CD4-positive, alpha-beta T cell (primary cell): ENCODE measurements around the gene PTPRK. TPM values are rescaled to one million over a fixed set of nuclear protein-coding genes. Genes with fewer than 3 reads are reported as not detected.

ENCODE experiments used
- ATAC-seq: fragments of 200-7000 bp; cut with Tn5 transposase; one replicate; pipeline ENCODE4 v1.10.0; 2022; ENCODE audit warnings: mild to moderate bottlenecking; ENCODE audit not compliant: poor library complexity
- CTCF ChIA-PET: fragments of 350-600 bp; sonication (Branson Sonifier 250); formaldehyde crosslinking; loops from one replicate; lab custom pipeline; 2021; ENCODE audit warnings: antibody characterized with exemption, inconsistent platforms; lab: Charles Lee
- POLR2A ChIA-PET: fragments of 350-600 bp; sonication (Branson Sonifier 250); formaldehyde crosslinking; loops from one replicate; lab custom pipeline; 2021; ENCODE audit warnings: antibody characterized with exemption, inconsistent platforms; lab: Charles Lee
- DNase-seq, 14 experiments: peaks; one replicate each; pipeline ENCODE4 v3.0.0-alpha.2; 2013 to 2020; ENCODE audit warnings: mixed read lengths in 2 of 14
- H3K27ac ChIP-seq, 2 donors: one replicate each; pipeline versions ENCODE4 v1.5.1 to v1.7.0; 2013; ENCODE audit warnings: low read length in 2 of 2, low read depth in 1 of 2, mild to moderate bottlenecking in 1 of 2
- H3K27me3 ChIP-seq, 2 experiments: 1 replicate in 1 of 2; 2 replicates in 1 of 2; pipeline versions ENCODE4 v1.6.1 to v1.7.0; 2013; ENCODE audit warnings: low read length in 2 of 2, control low read depth in 1 of 2, mild to moderate bottlenecking in 1 of 2, moderate library complexity in 1 of 2; ENCODE audit not compliant: insufficient read depth in 2 of 2, control insufficient read depth in 1 of 2
- H3K36me3 ChIP-seq: one replicate; pipeline ENCODE4 v1.6.1; 2013; ENCODE audit warnings: low read length, control low read depth; ENCODE audit not compliant: insufficient read depth
- H3K4me1 ChIP-seq: one replicate; pipeline ENCODE4 v1.6.1; 2013; ENCODE audit warnings: low read length, control low read depth; ENCODE audit not compliant: insufficient read depth
- H3K4me3 ChIP-seq: one replicate; pipeline ENCODE4 v1.5.1; 2013; ENCODE audit warnings: mild to moderate bottlenecking, low read length, moderate library complexity
- H3K9me3 ChIP-seq, 2 experiments: 1 replicate in 1 of 2; 2 replicates in 1 of 2; pipeline versions ENCODE4 v1.6.1 to v1.7.0; 2013; ENCODE audit warnings: low read length in 2 of 2, mild to moderate bottlenecking in 2 of 2, control low read depth in 1 of 2, moderate library complexity in 1 of 2; ENCODE audit not compliant: control insufficient read depth in 1 of 2, insufficient read depth in 1 of 2
- H3K27ac Mint-ChIP-seq: one replicate; pipeline ENCODE4 v1.8.0; 2020; ENCODE audit warnings: mixed read lengths
- H3K27me3 Mint-ChIP-seq: one replicate; pipeline ENCODE4 v1.8.0; 2021; ENCODE audit warnings: mixed read lengths
- H3K36me3 Mint-ChIP-seq: one replicate; pipeline ENCODE4 v1.8.0; 2021; ENCODE audit warnings: low read depth, mixed read lengths
- H3K4me1 Mint-ChIP-seq: one replicate; pipeline ENCODE4 v1.8.0; 2021; ENCODE audit warnings: low read depth, mixed read lengths
- H3K4me3 Mint-ChIP-seq: one replicate; pipeline ENCODE4 v1.8.0; 2020; ENCODE audit warnings: mild to moderate bottlenecking, mixed read lengths
- H3K9me3 Mint-ChIP-seq: one replicate; pipeline ENCODE4 v1.8.0; 2020; ENCODE audit warnings: mixed read lengths
- CTCF ChIP-seq: fragments of 200-600 bp; IDR thresholded peaks from one replicate; pipeline ENCODE4 v1.8.0; 2022; ENCODE audit warnings: antibody characterized with exemption, mild to moderate bottlenecking
- intact Hi-C, 2 experiments: fragments of 100-400 bp; cut with DNase I in 1 of 2; cut with micrococcal nuclease in 1 of 2; formaldehyde crosslinking; loops; one replicate each; pipeline versions ENCODE4 v1.15.1 to v1.9.0; 2023 to 2025; cut with DNase I, micrococcal nuclease
- total RNA-seq, 174 experiments: library from RNA in 2 of 174; stranded (reverse) in 2 of 174; gene quantifications; one replicate each; pipeline ENCODE4 v1.2.3 and lab custom pipeline; 2021 to 2026

The PTPRK gene
- total RNA-seq, 2 experiments from 2014 or later, result 8.4 to 10.3 TPM

- H3K4me3 Mint-ChIP-seq, result no peak overlapping the region
- H3K36me3 Mint-ChIP-seq, result no peaks in the 10 kb centered on the region
- TF ChIP-seq CTCF, result no peak
- H3K4me1 Mint-ChIP-seq, result peaks cover 24% of the 10 kb centered on the region
- Histone ChIP-seq H3K4me3 (no peak overlapping the region), H3K27ac (no peak overlapping the region), H3K27me3 (no peaks in the 10 kb centered on the region), H3K36me3 (no peaks in the 10 kb centered on the region), H3K9me3 (no peaks in the 10 kb centered on the region), H3K4me1 (peaks cover 2% of the 10 kb centered on the region)
- no peaks in the 10 kb centered on the region for H3K27me3 Mint-ChIP-seq
- ATAC-seq (no peak), DNase-seq (no peak)
- intact Hi-C loops, result loop anchor here in 1 of 2 experiments (5.0 kb wide), 1 partner anchor 81 kb away; no protein-coding TSS in a partner anchor
- POLR2A ChIA-PET, result interaction anchor here (2.5 kb wide), 1 partner anchor 99 kb away, joined by 7 read pairs; no protein-coding TSS in a partner anchor
- CTCF ChIA-PET, result interaction anchor here (1.0 to 1.8 kb wide), 3 partner anchors 10 to 164 kb away, joined by 3 to 4 read pairs (median 3); no protein-coding TSS in a partner anchor
- no peak overlapping the region for H3K27ac Mint-ChIP-seq
- no peaks in the 10 kb centered on the region for H3K9me3 Mint-ChIP-seq
Measured at GRCh38 chr6:128033156-128033555, 487.2 kb downstream of the PTPRK start.

GRCh38 chr6:128032042-128032441 lies 488.4 kb downstream of the PTPRK start:
- Histone ChIP-seq H3K27ac (no peak overlapping the region), H3K27me3 (no peaks in the 10 kb centered on the region), H3K4me3 (no peak overlapping the region), H3K36me3 (no peaks in the 10 kb centered on the region), H3K9me3 (no peaks in the 10 kb centered on the region), H3K4me1 (peaks cover 2% of the 10 kb centered on the region)
- Mint-ChIP-seq H3K4me1 (peaks cover 26% of the 10 kb centered on the region), H3K27me3 (no peaks in the 10 kb centered on the region), H3K36me3 (no peaks in the 10 kb centered on the region), H3K9me3 (no peaks in the 10 kb centered on the region), H3K4me3 (no peak overlapping the region), H3K27ac (peak overlapping the region; percentile 0)
- no peak for TF ChIP-seq CTCF
- peak in 3 of 14 experiments; percentile 3 to 6 (median 6) for DNase-seq
- POLR2A ChIA-PET, result interaction anchor here (2.5 kb wide), 1 partner anchor 98 kb away, joined by 7 read pairs; no protein-coding TSS in a partner anchor
- intact Hi-C loops, result loop anchor here in 1 of 2 experiments (5.0 kb wide), 1 partner anchor 80 kb away; no protein-coding TSS in a partner anchor
- CTCF ChIA-PET, result interaction anchor here (1.8 kb wide), 1 partner anchor 37 kb away, joined by 4 read pairs; no protein-coding TSS in a partner anchor
- peak; percentile 21 for ATAC-seq

GRCh38 chr6:128029826-128030225 lies 490.6 kb downstream of the PTPRK start:
- no peak overlapping the region for H3K4me3 Mint-ChIP-seq
- POLR2A ChIA-PET, result no interaction called here
- H3K36me3 Mint-ChIP-seq, result no peaks in the 10 kb centered on the region
- peaks cover 30% of the 10 kb centered on the region for H3K4me1 Mint-ChIP-seq
- no peaks in the 10 kb centered on the region for H3K27me3 Mint-ChIP-seq
- CTCF ChIA-PET, result no interaction called here
- Histone ChIP-seq H3K4me3 (no peak overlapping the region), H3K4me1 (peaks cover 2% of the 10 kb centered on the region), H3K9me3 (no peaks in the 10 kb centered on the region), H3K27me3 (no peaks in the 10 kb centered on the region), H3K27ac (no peak overlapping the region), H3K36me3 (no peaks in the 10 kb centered on the region)
- ATAC-seq, result no peak
- no peak for DNase-seq
- no peak overlapping the region for H3K27ac Mint-ChIP-seq
- no peaks in the 10 kb centered on the region for H3K9me3 Mint-ChIP-seq
- TF ChIP-seq CTCF, result no peak
- intact Hi-C loops, result loop anchor here in 1 of 2 experiments (5.0 kb wide), 1 partner anchor 78 kb away; no protein-coding TSS in a partner anchor
